C1 segment of cervical spinal cord (tissue), 14 donors: Measurements from ENCODE around the gene ZNF778.
"Not testable (repeated sequence)": the region's sequence is repeated elsewhere in the genome, so short reads cannot be mapped to it uniquely, and the experiment has no call there.

Experiments used
- DNase-seq, 14 donors: peaks; one replicate each; lab custom pipeline; 2025; lab: John Stamatoyannopoulos, UW

ZNF778 gene

DNA sequence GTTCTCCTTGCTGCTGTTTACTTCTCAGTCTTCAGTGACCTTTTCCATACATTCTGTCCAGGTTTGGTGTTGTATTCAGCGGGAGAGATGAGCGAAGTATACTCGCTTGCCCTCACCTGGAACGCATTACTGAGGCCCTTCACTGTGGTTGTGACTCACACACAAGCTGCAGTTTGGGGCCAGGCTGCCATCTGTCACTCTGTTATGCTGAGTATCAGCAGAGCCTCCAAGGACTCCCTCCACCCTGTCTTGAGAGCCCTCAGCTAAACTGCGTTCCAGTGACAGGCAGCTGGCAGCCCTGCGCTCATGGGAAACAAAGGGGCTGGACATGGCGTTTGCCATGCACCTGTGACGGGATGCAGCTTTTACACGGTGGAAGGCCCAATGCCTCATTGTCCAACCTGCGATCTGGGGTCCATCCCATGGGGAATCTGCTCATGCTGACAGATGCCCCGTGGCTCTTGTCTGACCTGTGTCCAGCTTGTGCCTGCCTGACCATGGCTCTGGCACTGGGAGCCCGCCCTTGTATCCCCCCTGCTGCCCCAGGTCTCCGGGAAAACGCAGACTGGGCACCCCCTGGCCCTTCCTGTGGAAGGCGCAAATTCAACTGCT lies 6.5 kb upstream of the ZNF778 start:
- DNase-seq, result peak in 1 of 14 donors; percentile 77

DNA sequence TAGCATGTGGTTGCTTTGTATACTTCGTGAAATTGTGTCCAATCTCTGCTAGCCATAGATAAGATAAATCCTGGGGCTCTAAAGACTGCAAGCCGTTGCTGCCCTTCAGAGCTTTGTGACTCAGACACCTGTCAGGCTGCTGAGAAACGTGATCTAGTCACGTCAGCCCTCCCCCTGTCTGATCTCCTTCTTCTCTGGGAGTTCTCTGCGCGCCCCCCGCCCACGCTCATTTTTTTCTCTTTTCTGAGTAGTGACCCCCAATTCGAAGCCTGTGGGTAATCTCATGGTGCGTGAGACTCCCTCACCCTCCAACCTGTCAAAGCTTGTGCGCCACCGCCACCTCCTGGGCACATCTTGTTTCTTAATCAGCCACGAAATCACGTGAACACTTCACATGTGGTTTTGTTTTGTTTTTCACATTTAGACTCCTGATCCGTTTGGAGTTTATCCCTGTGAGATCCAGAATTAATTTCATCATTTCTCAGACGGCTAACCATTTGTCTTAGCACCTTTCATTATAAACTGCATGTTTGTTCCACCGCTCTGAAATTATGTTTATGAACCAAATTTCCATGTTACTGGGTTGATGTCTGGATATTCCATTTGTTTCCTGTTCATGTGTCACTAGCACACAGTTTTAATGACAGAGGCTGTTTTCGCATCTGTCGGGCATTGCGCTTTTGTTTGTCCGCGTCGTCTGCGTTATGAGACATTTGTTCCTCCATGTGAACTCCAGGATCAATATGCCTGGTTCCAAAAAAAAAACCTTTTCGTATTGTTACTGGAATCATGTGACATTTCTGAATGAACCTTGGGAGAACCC lies 977 bp upstream of the ZNF778 start:
- peak in 12 of 14 donors; percentile 10 to 82 (median 38) for DNase-seq

DNA sequence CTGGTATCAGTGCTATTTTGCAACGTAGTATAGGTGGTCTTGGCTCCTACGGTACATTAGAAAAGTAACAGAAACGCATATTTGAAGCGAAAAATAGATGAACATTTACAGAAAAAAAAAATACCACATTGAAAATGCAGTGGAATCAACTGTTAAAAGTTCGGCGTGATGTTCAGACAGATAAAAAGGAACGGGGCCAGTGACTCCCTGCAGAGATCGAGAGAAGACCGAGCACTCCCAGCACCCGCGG lies 440 bp upstream of the ZNF778 start:
- no peak for DNase-seq

DNA sequence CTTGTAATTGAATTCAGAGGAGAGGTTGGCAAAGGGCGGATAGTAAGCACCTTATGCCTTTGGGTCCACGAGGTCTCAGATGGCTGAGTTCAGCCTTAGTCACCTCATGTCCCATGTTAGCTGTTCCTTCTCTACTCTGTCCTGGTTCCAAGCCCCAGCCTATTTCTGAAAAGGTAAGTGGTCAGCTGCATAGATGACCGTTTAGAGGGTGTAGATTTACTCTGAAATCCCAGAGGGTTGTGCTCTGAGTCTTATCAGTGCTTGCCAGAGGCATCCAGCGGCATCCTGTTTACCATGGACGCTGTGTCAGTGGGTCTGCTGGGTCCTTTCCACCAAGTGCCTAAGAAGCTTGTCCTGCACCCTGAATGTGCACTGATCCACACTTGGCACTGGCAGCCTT lies 1.9 kb downstream of the ZNF778 start:
- no peak for DNase-seq

DNA sequence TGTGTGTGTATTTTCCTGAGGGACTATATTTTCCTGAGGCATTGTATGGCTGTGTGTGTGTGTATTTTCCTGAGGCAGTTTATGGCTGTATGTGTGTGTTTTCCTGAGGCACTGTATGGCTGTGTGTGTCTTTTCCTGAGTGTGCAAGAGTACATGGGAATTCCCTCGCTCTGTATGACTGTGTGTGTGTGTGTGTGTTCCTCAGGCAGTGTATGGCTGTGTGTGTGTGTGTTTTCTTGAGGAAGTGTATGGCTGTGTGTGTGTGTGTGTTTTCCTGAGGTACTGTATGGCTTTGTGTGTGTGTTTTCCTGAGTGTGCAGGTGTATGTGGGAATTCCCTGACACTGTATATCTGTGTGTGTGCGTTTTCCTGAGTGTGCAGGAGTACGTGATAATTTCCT lies 4.1 kb downstream of the ZNF778 start:
- no peak for DNase-seq

DNA sequence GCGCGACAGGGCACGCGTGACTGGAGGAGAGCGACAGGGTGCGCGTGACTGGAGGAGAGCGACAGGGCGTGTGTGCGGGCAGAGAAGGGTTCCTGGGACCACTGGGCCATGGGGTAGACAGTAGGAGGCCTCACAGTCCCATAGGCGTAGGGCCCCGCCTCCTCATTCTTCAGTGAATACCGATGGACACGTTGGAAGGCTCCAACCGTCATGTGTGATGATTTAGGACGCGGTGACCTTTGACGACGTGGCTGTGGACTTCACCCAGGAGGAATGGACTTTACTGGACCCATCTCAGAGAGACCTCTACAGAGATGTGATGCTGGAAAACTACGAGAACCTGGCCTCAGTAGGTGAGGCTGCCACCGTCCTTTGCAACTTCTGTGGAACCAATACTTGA lies 5.4 kb downstream of the ZNF778 start:
- DNase-seq, result no peak

DNA sequence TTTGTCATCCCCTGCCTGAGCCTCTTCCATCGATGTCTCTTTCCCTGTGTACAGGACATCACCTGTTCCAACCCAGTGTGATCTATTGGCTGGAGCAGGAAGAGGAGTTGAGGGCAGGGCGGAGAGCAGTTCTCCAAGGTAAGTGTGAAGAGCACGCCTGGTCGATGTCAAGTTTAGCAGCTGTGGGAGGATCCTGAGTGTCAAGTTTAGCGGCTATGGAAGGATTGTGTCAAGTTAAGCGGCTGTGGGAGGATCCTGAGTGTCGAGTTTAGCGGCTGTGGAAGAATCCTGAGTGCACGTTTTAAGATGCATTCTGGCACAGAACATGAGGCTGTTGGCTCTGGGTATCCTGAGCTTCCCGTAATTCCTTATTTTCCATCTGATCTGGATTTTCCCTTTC lies 7.2 kb downstream of the ZNF778 start:
- no peak for DNase-seq

DNA sequence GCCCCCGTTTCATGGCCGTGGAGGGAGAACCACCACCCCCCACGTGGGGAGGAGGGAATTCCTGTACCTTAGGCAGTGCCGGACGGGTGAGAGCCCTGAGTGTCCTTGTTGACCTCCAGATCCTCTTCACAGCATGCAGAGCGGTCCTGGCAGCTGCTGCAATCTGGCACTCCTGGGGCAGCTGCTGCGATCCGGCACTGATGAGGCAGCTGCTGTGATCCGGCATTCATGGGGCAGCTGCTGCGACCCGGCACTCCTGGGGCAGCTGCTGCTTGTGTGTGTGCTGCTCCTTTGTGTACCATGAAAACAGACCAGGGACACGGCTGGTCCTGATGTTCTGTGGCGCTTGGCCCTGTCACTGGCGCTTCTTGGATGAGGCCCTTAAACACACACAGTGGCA lies 12.8 kb downstream of the ZNF778 start:
- peak in 1 of 14 donors; percentile 11 for DNase-seq

DNA sequence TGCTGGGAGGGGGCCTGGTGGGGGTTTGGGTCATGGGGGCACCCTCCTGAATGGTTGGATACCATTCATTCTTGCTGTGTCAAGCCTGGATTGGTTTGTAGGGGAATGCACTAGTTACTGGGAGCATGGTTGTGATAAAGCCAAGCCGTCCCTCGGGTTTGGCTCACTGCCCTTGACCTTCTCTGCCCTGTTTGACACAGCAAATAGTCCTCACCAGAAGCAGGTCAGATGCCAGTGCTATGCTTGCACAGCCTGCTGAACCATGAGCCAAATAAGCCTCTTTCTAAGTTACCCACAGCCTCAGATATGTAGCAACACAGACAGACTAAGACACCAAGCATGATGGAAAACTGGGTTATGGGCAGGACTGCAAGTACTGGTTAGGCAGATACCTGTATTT lies 14.6 kb downstream of the ZNF778 start:
- DNase-seq, result no peak

DNA sequence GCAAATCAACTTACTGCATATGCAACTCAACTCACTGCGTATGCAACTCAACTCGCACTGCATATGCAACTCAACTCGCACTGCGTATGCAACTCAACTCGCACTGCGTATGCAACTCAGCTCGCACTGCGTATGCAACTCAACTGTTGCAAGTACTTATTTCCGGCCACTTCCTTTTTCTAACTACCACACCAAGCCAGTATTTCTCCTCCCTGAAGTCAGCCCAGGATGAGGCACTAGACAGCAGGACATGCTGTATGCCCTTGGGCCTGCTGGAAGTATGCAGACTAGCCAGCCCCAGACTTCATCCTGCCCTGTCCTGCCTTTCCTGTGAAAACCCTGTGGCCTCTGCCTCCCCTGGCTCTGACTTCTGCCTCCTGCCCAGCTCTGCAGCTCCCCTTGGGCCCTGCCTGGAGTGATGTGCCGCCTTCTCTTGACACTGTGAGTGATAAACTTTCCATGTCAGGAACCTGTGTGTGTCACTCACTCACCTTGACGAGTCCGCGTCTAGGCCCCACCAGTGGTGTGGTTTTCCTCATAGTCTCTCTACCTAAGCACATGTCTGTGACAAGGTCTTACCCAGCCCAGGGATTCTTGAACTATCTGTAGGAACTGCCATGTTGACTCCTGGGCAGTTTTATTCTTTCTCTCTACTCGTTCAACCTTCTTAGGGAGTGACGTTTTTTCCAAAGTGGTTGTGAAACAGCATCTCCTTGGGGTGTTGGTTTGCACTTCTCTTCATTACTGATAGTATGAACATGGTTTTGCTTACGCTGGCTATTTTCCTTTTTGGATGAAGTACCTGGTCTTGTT lies 16.4 kb downstream of the ZNF778 start:
- no peak for DNase-seq

DNA sequence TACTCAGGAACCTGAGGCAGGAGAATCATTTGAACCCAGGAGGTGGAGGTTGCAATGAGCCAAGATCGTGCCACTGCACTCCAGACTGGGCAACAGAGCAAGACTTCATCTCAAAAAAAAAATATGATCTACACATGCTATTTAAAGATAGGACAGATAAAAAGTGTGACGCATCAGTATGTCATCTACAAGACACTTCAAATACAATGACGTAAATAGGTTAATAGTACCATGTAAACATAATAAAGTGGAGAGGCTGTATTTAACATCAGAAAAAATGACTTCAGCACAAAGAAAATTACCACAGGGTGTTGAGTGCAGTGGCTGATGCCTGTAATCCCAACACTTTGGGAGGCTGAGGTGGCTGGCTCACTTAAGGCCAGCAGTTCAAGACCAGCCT lies 20.2 kb downstream of the ZNF778 start:
- DNase-seq, result no peak

DNA sequence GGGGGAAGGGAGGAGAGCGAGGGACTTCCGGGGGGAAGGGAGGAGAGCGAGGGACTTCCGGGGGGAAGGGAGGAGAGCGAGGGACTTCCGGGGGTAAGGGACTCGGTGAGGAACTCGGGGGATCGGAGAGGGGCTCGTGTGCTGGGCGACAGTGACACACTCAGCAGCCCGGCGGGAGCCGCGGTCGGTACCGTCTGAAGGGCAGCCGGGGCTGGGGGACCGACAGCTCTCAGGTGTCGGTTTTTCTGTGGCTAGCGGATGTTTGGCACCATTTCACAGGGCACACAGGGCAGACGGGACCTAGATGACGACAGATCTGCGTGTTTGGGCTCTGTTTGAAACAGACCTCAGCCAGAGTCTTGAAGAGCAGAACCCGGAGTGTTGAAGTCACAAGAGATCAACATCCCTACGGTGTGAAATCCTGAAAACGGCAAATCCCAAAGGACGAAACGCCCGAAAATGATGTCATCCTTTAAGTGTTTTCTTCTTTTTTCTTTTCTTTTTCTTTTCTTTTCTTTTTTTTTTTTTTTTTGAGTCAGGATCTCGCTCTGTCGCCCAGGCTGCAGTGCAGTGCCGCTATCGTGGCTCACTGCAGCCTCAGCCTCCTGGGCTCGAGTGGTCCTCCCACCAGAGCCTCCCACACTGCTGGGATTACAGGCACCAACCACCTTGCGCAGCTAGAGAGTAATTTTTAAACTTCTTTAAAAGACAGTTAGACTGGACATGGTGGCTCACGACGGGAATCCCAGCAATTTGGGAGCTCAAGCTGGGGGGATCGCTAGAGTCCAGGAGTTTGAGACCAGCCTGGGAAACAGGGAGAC lies 23.9 kb downstream of the ZNF778 start:
- DNase-seq, result peak in 13 of 14 donors; percentile 28 to 79 (median 62)

DNA sequence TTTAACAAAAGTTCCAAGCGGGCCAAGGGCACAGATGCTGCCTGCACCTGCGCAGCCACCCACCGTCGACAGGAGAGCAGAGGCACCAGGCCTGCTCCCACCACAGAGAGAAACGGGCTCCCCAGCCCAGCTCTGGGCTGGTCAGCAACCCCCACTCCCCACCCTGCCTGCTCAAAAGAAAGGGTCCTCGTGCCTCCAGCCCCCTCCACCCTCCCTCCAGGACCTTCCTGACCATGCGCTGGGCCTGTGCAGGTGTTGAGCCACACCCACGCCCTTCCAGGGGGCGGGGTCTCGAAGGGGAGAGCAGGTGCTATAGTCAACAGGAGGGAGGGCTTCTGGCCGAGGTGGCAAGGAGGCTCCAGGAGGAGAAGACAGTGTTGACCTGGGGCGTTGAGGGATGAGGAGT lies 25.3 kb downstream of the ZNF778 start:
- no peak for DNase-seq

DNA sequence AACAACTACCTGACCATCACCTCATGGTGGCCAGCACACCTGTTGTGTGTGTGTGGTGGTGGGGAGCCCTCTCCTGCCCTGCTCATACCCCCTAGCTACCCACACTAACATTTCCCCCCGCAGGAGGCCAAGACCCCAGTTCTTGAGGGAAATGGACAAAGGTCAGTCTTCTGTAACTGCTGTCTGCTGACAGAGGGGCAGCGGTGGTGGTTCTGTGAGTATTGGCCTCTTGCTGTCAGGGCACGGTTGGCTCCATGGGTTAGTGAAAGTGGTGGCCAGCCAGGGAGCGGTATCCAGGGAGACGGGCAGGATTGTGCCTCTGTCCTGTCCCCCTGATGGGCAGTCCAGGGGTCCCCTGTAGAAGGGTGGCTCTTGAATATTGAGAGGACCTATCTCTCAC lies 26.2 kb downstream of the ZNF778 start:
- no peak for DNase-seq

DNA sequence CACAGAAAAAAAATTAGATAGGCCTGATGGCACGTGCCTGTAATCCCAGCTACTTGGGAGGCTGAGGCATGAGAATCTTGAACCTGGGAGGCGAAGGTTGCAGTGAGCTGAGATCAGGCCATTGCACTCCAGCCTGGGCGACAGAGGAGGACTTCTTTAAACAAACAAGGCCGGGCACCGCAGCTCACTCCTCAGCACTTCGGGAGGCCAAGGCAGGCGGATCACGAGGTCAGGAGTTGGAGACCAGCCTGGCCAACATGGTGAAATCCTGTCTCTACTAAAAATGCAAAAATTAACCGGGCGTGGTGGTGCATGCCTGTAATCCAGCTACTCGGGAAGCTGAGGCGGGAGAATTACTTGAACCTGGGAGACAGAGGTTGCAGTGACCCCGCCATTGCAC lies 26.8 kb downstream of the ZNF778 start:
- DNase-seq, result not testable (repeated sequence)

DNA sequence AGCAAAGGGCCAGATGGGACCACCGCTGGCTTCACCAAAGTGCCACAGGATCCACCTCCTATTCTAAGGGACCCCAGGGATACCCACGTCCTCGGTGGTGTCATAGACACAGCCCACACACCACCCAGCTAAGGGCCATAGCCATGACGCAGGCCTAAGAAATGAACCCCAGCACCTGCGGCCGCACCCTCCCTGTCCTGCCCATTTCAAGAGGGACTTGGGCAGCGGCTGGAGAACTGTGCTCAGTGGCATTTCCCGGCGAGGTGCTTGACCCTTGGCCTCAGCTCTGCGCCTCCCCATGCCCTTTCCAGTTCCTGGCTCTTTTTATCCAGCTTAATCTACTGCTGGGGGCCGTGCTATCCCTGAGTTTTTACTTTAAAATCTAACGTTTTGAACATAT lies 27.3 kb downstream of the ZNF778 start:
- DNase-seq, result no peak

DNA sequence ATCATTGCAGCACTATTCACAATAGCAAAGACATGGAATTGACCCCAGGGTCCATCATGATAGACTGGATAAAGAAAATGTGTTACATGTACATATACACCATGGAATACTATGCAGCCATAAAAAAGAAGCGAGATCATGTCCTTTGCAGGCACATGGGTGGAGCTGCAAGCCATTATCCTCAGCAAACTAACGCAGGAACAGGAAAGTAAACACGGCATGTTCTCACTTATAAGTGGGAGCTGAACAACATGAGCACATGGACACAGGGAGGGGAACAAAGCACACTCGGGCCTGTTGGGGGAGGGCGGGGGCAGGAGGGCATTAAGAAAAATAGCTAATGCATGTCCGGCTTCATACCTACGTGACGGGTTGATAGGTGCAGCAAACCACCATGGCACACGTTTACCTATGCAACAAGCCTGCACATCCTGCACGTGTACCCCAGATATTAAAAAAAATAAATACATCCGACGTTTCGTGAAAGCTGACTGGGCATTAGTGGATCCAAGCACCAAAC lies 28.9 kb downstream of the ZNF778 start:
- no peak for DNase-seq

DNA sequence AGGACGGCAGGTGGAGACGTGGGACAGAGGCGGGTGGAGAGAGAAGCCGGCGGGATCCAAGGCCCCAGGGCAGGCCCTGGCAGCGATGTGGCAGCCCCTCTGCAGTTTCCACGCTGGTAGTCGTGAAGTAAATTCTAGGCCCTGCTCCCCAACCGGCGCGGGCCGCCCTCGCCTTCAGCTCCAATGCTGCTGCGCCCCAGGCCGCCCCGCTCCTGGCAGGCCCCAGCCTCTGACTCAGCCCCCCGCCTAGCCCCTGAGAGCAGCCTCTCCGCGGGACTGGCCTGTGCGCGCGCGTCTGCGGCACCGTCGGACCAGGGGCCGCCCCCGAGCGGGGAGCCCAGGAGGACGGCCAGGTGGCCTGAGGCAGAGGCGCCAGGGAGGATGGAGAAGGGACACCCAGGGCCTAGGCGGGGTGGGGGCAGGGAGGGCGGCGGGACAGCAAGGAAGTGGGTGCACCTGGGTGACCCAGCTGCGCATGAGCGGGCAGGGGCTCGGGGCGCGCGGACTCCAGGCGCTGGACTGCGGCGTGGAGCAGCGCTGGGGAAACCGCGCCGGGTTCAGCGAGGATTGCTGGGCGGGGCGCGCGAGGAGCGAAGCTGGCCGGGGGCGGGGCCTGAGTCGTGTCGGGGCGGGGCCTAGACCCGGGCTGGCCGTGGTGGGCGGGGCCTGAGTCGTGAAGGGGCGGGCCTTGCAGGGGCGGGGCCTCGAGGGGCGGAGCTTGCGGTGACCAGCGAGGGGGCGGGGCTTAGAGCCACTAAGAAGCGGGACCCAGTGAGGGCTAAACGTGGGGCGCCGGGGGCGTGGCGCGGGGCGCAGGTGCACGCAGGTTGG lies 29.6 kb downstream of the ZNF778 start:
- peak in 13 of 14 donors; percentile 52 to 90 (median 82) for DNase-seq

DNA sequence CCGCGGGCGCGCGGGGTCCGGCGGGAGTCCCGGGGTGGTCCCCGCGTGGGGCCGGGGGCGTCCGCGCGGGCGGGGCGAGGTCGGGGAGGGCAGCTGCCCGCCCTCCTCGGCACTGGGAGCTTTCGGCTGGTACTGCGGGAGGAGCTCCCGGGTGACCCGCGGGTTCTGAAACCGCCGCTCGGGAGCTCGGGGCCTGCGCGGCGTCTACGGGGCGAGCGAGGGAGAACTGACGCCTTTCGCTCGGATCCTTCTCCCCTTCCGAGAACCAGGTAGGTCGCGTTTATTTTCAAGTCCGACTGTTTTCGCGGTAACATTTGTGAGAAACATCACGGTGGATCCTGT lies 30.2 kb downstream of the ZNF778 start:
- not testable (repeated sequence) for DNase-seq

DNA sequence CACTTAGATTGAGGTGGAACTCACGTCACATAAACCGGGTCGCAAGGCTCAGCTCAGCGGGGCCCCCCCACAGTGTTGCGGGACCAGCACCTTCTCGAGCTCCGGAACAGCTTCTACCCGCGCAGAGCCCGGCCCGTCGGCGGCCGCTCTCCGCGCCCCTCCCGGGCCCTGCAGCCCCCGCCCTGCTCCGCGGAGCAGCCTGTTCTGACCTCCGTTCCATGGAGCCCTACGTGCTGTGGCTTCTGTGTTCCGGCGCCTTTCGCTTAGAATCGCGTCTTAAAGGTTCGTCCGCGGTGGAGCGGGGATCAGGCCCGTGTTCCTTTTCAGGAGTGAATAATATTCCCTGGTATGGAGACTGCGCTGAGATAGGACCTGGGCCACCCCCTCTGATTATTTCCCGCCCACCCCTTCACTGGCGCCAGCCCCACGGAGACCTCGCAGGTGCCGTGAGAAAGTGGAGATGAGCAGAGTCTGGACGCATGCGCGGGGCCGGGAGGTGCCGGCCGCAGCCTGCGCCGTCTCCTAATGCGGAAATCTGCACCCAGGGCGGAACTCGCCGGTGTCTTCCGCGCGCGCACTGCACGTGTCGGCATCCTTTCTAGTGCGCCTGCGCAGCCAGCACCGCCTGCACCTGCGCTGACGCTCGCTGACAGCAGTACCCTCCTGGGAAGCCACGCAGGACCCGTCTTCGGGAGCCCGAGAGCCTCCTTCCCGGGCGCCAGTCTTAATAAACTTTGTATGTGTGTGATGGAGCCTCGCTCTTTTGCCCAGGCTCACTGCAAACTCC lies 30.9 kb downstream of the ZNF778 start:
- DNase-seq, result no peak
